GM23338 (cell line): ENCODE measurements around the gene PPP1R36. TPM values are rescaled to one million over a fixed set of nuclear protein-coding genes. Genes with fewer than 3 reads are reported as not detected.

Experiments used
- ATAC-seq: fragments of 200-7000 bp; cut with Tn5 transposase; 3 replicates; pipeline ENCODE4 v1.9.1; 2020
- DNase-seq: peaks from one replicate; pipeline ENCODE4 v3.0.0-alpha.2; 2015; ENCODE audit warnings: low spot score
- H2AFZ ChIP-seq: fragments of 200-600 bp; sonication (generic); 2 replicates; pipeline ENCODE4 v1.8.0; 2016; ENCODE audit warnings: antibody characterized with exemption, mild to moderate bottlenecking, moderate library complexity
- H3F3A ChIP-seq: fragments of 200-600 bp; sonication (generic); replicated peaks from 2 replicates; pipeline ENCODE4 v1.8.0; 2017; ENCODE audit warnings: antibody characterized with exemption, mixed run types, low read depth
- H3K27ac ChIP-seq: fragments of 200-600 bp; sonication (generic); 2 replicates; pipeline ENCODE4 v1.6.1; 2016; ENCODE audit warnings: low read depth
- H3K27me3 ChIP-seq: fragments of 200-600 bp; sonication (generic); 2 replicates; pipeline ENCODE4 v1.8.0; 2016; ENCODE audit warnings: mild to moderate bottlenecking, mixed run types, moderate library complexity; ENCODE audit not compliant: insufficient read depth
- H3K36me3 ChIP-seq: fragments of 200-600 bp; sonication (generic); 2 replicates; pipeline ENCODE4 v1.8.0; 2016; ENCODE audit warnings: mild to moderate bottlenecking; ENCODE audit not compliant: insufficient read depth
- H3K4me1 ChIP-seq: fragments of 200-600 bp; sonication (generic); 2 replicates; pipeline ENCODE4 v1.8.0; 2016; ENCODE audit warnings: mild to moderate bottlenecking, moderate library complexity; ENCODE audit not compliant: insufficient read depth
- H3K4me2 ChIP-seq: fragments of 200-600 bp; sonication (generic); 2 replicates; pipeline ENCODE4 v1.7.1; 2017; ENCODE audit warnings: mixed run types
- H3K4me3 ChIP-seq: fragments of 200-600 bp; sonication (generic); 2 replicates; pipeline ENCODE4 v1.6.1; 2016; ENCODE audit warnings: mixed run types
- H3K79me2 ChIP-seq: fragments of 200-600 bp; sonication (generic); replicated peaks from 2 replicates; pipeline ENCODE4 v1.8.0; 2017; ENCODE audit warnings: mild to moderate bottlenecking; ENCODE audit not compliant: insufficient read depth
- H3K9me2 ChIP-seq: fragments of 200-600 bp; sonication (generic); 2 replicates; pipeline ENCODE4 v1.8.0; 2017; ENCODE audit not compliant: insufficient read depth
- H4K20me1 ChIP-seq: fragments of 200-600 bp; sonication (generic); replicated peaks from 2 replicates; pipeline ENCODE4 v1.8.0; 2017; ENCODE audit warnings: mild to moderate bottlenecking; ENCODE audit not compliant: insufficient read depth
- H3K27ac Mint-ChIP-seq: 2 replicates; pipeline ENCODE4 v1.8.0; 2020; ENCODE audit warnings: inconsistent platforms, mild to moderate bottlenecking, moderate library complexity, mixed read lengths
- H3K27me3 Mint-ChIP-seq: 3 replicates; pipeline ENCODE4 v1.8.0; 2022; ENCODE audit warnings: low read depth, mild to moderate bottlenecking, moderate library complexity, mixed read lengths, inconsistent platforms; ENCODE audit not compliant: insufficient read depth, poor library complexity
- H3K36me3 Mint-ChIP-seq: 3 replicates; pipeline ENCODE4 v1.8.0; 2021; ENCODE audit warnings: low read depth, mild to moderate bottlenecking, inconsistent platforms, moderate library complexity, mixed read lengths
- H3K4me1 Mint-ChIP-seq: 3 replicates; pipeline ENCODE4 v1.8.0; 2020; ENCODE audit warnings: mild to moderate bottlenecking, inconsistent platforms, mixed read lengths
- H3K4me3 Mint-ChIP-seq: 3 replicates; pipeline ENCODE4 v1.8.0; 2021; ENCODE audit warnings: moderate library complexity, mild to moderate bottlenecking, inconsistent platforms, mixed read lengths
- H3K9me3 Mint-ChIP-seq: 3 replicates; pipeline ENCODE4 v1.8.0; 2020; ENCODE audit warnings: moderate library complexity, mild to moderate bottlenecking, inconsistent platforms, mixed read lengths
- CREB1 ChIP-seq: fragments of 250-450 bp; sonication (Bioruptor Pico); IDR thresholded peaks from 2 replicates; pipeline ENCODE4 v1.5.0; 2020; ENCODE audit warnings: low read depth, mild to moderate bottlenecking, moderate library complexity
- CTCF ChIP-seq, 2 experiments: fragments of 200-600 bp in 1 of 2; sonication (generic) in 1 of 2; conservative IDR thresholded peaks; 2 replicates each; pipeline versions ENCODE4 v1.5.1 to v1.6.1; 2016 to 2017; ENCODE audit warnings: antibody characterized with exemption in 2 of 2, low read depth in 2 of 2, mild to moderate bottlenecking in 2 of 2, moderate library complexity in 1 of 2
- EZH2 ChIP-seq: fragments of 200-600 bp; sonication (generic); IDR thresholded peaks from one replicate; pipeline ENCODE4 v1.8.0; 2017; ENCODE audit warnings: antibody characterized with exemption, mild to moderate bottlenecking, low read depth; ENCODE audit not compliant: unreplicated experiment
- EZH2phosphoT487 ChIP-seq: fragments of 200-600 bp; sonication (generic); IDR thresholded peaks from one replicate; pipeline ENCODE4 v1.8.1; 2018; ENCODE audit warnings: antibody characterized with exemption; ENCODE audit not compliant: unreplicated experiment
- JUNB ChIP-seq: IDR thresholded peaks from one replicate; pipeline ENCODE4 v1.6.1; 2016; ENCODE audit warnings: antibody characterized with exemption; ENCODE audit not compliant: unreplicated experiment
- NANOG ChIP-seq: IDR thresholded peaks from 2 replicates; pipeline ENCODE4 v1.6.1; 2016; ENCODE audit warnings: antibody characterized with exemption, borderline replicate concordance
- POLR2AphosphoS5 ChIP-seq: IDR thresholded peaks from 2 replicates; pipeline ENCODE4 v1.6.1; 2016; ENCODE audit warnings: antibody characterized with exemption, low read depth
- ZNF114 ChIP-seq: fragments of 250-450 bp; sonication (Bioruptor Pico); IDR thresholded peaks from 2 replicates; pipeline ENCODE4 v1.5.0; 2020; ENCODE audit warnings: mild to moderate bottlenecking, moderate library complexity
- ZNF331 ChIP-seq: fragments of 250-450 bp; sonication (Bioruptor Pico); IDR thresholded peaks from 2 replicates; pipeline ENCODE4 v1.5.0; 2020; ENCODE audit warnings: low read depth, mild to moderate bottlenecking, moderate library complexity
- ZNF462 ChIP-seq: fragments of 250-450 bp; sonication (Bioruptor Pico); IDR thresholded peaks from 2 replicates; pipeline ENCODE4 v1.5.0; 2020; ENCODE audit warnings: mild to moderate bottlenecking, moderate library complexity
- polyA plus RNA-seq: library from polyadenylated mRNA; unstranded; fragments of >200 nt; fragmentation: Nextera tagmentation; extraction: Ambion mirVana; gene quantifications from 2 replicates; pipeline ENCODE4 v1.2.1, GENCODE V29; 2016
- total RNA-seq: library from RNA; depleted of rRNA; stranded (reverse); fragments of >200 nt; shearing (Covaris generic); gene quantifications from 2 replicates; pipeline ENCODE4 v1.2.3, GENCODE V29; 2014
- TF ChIP-seq, protein P1 (sequence below): IDR thresholded peaks from one replicate; pipeline ENCODE4 v1.6.1; 2018; ENCODE audit warnings: antibody characterized with exemption; ENCODE audit not compliant: unreplicated experiment
- TF ChIP-seq, protein P2 (sequence below): IDR thresholded peaks from 2 replicates; pipeline ENCODE4 v1.6.1; 2016; ENCODE audit warnings: antibody characterized with exemption

The PPP1R36 gene
- total and polyA plus RNA-seq, 2 experiments from 2014 or later, result 0.42 to 1.4 TPM

DNA sequence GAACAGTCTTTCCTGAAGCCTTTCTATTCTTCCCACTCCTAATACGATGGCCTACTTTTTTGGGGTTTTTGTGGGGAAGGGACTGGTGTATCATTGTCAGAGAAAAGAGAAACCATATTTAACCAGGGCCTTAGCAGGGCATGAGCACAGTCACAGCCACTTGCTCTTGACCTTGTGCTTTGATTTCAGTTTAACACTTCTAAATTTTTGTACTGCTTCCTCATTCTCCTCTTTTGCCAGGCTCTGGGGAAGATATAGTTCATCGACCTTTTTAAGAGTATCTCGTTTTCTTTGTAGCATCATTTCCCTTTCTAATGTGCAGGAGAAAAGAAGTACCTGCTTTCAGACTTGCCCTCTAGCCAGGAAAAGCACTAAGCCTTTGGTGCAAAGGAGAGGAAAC, 43.0 kb upstream of the PPP1R36 start:
- Mint-ChIP-seq H3K4me3 (peak overlapping the region; percentile 90), H3K4me1 (peaks cover 65% of the 10 kb centered on the region), H3K27me3 (peaks cover 12% of the 10 kb centered on the region), H3K27ac (no peak overlapping the region), H3K9me3 (no peaks in the 10 kb centered on the region), H3K36me3 (peaks cover 3% of the 10 kb centered on the region; the same call in 1 of the 3 replicates)
- Histone ChIP-seq H3K9me2 (no peaks in the 10 kb centered on the region), H4K20me1 (peaks cover 10% of the 10 kb centered on the region; the same call in 1 of the 2 replicates), H3K36me3 (no peaks in the 10 kb centered on the region), H3K27me3 (no peaks in the 10 kb centered on the region), H3K4me3 (peak overlapping the region; percentile 76; the same call in 1 of the 2 replicates), H3K4me2 (peak overlapping the region; percentile 86), H3K27ac (no peak overlapping the region), H2AFZ (no peak overlapping the region), H3F3A (peaks cover 12% of the 10 kb centered on the region; the same call in 1 of the 2 replicates), H3K4me1 (peaks cover 61% of the 10 kb centered on the region), H3K79me2 (peaks cover 79% of the 10 kb centered on the region)
- TF ChIP-seq CTCF (conservative IDR thresholded peaks at IDR 0.05; ENCODE audit: low read depth in 2 of 2) (no peak), EZH2 (no peak), NANOG (no peak), JUNB (no peak), ZNF331 (no peak), POLR2AphosphoS5 (no peak), CREB1 (CRISPR knock-in tag) (no peak), EZH2phosphoT487 (no peak), ZNF114 (CRISPR knock-in tag) (no peak), ZNF462 (CRISPR knock-in tag) (no peak)
- TF ChIP-seq, protein P1, sequence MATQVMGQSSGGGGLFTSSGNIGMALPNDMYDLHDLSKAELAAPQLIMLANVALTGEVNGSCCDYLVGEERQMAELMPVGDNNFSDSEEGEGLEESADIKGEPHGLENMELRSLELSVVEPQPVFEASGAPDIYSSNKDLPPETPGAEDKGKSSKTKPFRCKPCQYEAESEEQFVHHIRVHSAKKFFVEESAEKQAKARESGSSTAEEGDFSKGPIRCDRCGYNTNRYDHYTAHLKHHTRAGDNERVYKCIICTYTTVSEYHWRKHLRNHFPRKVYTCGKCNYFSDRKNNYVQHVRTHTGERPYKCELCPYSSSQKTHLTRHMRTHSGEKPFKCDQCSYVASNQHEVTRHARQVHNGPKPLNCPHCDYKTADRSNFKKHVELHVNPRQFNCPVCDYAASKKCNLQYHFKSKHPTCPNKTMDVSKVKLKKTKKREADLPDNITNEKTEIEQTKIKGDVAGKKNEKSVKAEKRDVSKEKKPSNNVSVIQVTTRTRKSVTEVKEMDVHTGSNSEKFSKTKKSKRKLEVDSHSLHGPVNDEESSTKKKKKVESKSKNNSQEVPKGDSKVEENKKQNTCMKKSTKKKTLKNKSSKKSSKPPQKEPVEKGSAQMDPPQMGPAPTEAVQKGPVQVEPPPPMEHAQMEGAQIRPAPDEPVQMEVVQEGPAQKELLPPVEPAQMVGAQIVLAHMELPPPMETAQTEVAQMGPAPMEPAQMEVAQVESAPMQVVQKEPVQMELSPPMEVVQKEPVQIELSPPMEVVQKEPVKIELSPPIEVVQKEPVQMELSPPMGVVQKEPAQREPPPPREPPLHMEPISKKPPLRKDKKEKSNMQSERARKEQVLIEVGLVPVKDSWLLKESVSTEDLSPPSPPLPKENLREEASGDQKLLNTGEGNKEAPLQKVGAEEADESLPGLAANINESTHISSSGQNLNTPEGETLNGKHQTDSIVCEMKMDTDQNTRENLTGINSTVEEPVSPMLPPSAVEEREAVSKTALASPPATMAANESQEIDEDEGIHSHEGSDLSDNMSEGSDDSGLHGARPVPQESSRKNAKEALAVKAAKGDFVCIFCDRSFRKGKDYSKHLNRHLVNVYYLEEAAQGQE, result no peak
- TF ChIP-seq, protein P2, sequence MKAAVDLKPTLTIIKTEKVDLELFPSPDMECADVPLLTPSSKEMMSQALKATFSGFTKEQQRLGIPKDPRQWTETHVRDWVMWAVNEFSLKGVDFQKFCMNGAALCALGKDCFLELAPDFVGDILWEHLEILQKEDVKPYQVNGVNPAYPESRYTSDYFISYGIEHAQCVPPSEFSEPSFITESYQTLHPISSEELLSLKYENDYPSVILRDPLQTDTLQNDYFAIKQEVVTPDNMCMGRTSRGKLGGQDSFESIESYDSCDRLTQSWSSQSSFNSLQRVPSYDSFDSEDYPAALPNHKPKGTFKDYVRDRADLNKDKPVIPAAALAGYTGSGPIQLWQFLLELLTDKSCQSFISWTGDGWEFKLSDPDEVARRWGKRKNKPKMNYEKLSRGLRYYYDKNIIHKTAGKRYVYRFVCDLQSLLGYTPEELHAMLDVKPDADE, result no peak
- ATAC-seq, result no peak
- DNase-seq, result no peak
